GM18520 (cell line): ENCODE data around the gene PASK.
"Not testable (repeated sequence)": the region's sequence is repeated elsewhere in the genome, so short reads cannot be mapped to it uniquely, and the experiment has no call there.

Source experiments
- ATAC-seq: cut with Tn5 transposase; IDR thresholded peaks from one replicate; pipeline ENCODE4 v1.9.1; 2021; ENCODE audit not compliant: unreplicated experiment

The PASK gene

GRCh38 chr2:241148891-241149674 lies at the start of gene PASK:
Gene PASK, minus strand, starts transcription at chr2:241149472. Its CDS starts 6,440 bp downstream, at chr2:241143032.
- ATAC-seq, result peak; percentile 72

- no peak for ATAC-seq
These were observed 49.4 kb upstream of the PASK start for GRCh38 chr2:241198381-241199279.

DNA sequence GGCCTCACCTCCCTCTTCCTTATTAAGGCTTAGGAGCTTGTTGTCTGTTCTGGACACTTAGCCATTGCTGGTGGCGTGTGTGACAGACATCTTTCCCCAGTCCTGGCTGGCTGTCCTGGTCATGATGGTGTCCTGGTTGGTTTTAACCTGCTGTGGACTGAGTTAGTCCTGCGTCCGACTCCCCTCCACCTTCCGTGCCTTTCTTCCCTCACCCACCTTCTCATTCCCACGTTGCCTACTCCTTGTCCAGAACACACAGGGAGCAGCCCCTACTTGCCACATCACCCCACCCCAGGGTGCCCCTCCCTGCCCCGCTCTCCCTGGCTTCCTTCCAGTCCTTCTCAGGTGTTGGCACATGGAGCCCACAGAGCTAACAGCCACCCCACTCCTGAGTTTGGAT lies 48.7 kb upstream of the PASK start:
- no peak for ATAC-seq

- ATAC-seq, result not testable (repeated sequence)
These were observed 48.0 kb upstream of the PASK start for GRCh38 chr2:241197246-241197645.

GRCh38 chr2:241195506-241196130 lies 46.3 kb upstream of the PASK start:
- no peak for ATAC-seq

DNA sequence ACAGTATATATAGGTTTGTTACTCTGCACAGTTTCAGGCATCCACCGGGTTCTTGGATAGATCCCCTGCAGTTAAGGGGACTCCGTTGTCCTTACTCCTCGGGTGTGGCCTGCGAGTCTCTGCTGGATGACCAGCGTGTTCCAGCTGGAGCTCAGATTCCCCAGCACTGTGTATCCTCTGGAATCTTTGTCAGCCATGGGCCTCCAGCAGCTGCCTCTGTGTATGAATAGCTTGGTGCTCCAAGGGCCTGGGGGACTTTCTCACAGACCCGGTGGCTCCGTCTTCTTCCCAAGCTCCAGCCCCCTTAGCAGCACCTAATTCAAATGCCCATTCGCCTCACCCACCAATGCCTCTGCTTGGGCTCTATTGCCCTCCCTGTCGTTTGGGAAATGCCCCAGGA lies 45.5 kb upstream of the PASK start:
- no peak for ATAC-seq

- ATAC-seq, result no peak
These were observed 44.0 kb upstream of the PASK start for GRCh38 chr2:241193271-241193670.

DNA sequence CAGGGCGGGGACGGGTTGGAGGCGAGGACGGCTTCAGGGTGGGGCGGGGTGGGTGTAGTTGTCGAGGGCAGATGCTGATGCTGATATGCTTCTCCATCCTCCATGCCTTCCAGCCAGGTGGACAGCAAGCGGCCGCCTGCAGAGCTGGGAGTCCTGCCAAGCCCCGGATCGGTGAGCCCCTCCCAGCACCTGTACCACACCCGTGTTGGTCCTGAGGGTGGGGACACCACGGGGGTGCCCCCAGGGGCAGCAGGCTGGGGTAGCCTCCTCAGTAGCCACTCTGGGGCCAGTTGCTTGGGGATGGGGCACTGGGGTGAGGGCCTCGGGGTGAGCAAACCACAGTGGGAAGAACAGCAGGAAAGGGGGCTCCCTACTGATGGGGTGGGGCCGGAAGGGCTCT lies 41.8 kb upstream of the PASK start:
- no peak for ATAC-seq

DNA sequence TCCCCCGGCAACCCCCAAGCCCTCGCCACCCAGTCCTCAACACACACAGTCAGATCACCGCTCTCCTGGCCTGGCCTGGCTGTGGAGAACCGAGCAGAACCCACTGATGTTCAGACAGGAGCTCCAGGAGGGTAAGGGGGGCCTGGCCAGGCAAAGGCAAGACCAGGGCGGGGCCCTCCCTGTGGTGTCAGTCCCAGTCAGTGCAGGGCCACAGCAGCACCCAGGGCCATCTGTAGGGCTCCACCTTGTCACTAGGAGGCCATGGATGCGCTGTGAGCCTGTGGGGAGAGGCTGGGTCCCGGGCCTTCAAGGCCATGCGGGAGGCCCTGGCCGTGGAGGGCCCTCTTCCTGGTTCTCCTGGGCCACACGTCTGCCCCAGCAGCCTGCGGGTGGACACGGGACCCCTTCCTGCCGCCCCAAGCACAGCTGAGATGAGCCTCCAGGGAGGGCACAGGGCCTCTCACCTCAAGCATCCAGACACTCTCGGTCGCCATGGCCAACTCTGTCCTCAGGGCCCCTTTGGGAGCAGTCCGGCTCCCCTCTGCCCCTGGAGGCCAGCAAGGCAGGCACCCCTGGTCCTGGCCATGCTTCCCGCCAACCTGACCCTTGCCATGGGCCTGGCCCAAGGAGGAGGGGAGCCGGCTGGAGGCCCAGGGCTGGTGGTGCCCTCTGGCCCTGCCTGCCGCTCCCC lies 41.2 kb upstream of the PASK start:
- no peak for ATAC-seq

DNA sequence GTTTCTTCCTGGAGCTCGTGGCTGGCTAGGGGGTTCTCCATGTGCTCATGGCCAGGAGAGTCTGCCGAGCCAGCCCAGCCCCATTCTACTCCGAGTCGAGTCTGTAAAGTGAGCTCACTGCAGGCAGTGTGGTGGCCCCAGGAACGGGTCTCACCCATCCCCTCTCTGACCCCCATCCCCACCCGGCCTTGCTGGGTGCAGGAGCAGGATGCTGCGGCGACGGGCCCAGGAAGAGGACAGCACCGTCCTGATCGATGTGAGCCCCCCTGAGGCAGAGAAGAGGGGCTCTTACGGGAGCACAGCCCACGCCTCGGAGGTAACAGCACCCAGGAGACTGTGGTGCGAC lies 40.6 kb upstream of the PASK start:
- no peak for ATAC-seq

GRCh38 chr2:241189093-241189855 lies 40.0 kb upstream of the PASK start:
- ATAC-seq, result no peak

DNA sequence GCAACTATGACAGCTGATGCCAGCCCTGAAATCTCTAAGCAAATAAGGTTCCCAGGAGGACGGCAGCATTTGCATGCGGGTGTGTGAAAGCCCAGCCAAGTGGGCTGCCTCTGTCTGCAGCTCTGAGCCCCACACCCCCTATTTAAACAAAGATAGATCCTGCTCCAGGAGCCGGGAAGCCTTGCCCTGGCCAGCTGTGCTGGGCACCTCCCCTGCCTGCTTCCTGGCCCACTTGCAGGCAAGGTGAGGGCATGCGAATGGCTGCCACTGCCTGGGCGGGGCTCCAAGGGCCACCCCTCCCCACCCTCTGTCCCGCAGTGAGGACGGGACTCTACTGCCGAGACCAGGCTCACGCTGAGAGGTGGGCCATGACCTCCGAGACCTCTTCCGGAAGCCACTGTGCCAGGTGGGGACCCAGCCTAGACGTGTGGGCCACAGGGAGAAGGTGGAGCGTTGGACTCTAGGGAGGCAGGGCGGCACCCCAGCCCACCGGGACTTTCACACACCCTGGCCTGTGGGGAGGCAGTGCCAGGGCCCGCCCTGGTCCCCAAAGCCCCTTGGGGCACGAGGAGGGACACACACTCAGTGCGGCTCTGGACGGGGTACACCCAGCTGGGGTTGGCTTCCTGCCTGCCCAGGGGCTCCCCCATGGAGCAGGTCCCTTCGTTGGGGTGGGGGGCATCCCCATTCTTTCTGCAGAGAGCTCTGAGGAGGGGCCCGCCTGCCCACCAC lies 39.3 kb upstream of the PASK start, which contains the start of gene ANO7:
Gene ANO7 (plus strand): TSS at position 317 of the 732 bp plus-strand sequence. CDS start 1,387 bp downstream, outside the sequence.
- no peak for ATAC-seq

- no peak for ATAC-seq
These were observed 38.6 kb upstream of the PASK start for GRCh38 chr2:241187918-241188234.

DNA sequence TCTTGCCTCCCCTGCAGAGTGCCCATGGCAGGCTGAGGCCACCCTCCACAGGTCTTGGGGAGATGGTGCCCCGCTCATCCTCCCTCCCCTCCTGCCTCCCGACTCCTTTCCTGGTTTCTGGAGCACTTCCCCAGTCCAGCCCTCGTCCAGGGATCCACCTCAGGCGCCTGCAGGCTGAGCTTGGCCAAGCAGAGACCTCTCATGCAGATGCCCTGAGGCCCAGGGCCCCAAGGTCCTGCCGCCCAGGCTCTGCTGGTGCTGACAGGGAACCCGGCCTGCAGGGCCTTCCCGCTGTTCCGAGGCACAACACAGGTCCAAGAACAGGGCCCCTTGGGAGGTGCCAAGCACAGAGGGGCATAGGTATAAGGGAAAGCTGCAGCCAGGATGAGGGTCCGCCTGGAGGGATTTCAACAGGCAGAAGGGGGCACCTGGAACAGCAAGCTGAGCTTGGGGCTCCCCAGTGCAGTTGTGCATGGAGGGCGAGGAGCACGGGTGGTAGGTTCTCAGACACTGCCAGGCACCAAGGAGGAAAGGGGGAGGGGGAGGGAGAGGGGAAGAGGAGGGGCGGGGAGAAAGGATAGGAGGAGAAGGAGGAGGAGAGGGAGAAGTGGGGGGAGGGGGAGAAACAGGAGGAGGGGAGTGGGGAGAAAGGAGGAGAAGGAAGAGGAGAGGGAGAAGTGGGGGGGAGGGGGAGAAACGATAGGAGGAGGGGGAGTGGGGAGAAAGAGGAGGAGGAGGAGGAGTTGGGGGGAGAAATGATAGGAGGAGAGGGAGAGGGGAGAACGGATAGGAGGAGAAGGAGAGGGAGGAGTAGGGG lies 38.0 kb upstream of the PASK start:
- ATAC-seq, result no peak

DNA sequence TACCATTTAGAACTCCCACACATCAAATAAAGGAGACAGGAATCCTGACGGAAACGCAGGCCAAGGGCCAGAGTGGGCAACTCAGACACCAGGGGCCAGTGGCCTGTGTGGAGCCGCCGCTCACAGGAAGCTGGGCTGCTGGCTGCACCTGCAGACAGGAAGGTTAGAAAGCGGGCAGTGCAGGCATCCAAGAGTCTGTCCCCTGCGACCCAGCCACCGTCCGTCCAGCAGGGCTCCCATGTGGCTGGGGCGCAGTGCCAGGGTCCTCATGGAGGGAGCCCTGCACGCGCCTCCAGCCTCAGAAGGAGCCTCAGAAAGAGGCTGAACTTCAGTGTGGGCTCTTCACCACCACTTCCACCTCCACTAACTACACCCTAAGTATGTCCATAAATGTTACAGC lies 36.7 kb upstream of the PASK start:
- ATAC-seq, result no peak

DNA sequence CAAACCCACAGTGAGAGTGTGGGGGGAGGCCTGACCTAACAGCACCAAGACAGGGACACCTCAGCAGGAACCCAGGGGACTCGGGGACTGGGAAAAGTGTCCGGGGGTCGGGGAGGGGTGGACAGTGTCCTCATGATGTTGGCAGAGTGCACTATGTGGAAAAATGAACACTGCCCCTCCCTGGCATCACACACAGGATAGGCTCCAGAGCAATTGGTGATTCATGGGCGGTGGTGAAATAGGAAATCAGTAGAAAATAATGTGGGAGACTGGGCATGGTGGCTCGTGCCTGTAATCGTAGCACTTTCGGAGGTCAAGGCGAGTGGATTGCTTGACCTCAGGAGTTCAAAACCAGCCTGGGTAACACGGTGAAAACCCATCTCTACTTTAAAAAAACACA lies 35.6 kb upstream of the PASK start:
- no peak for ATAC-seq

GRCh38 chr2:241183221-241183620 lies 33.9 kb upstream of the PASK start:
- ATAC-seq, result no peak

GRCh38 chr2:241182531-241183133 lies 33.4 kb upstream of the PASK start:
- no peak for ATAC-seq

DNA sequence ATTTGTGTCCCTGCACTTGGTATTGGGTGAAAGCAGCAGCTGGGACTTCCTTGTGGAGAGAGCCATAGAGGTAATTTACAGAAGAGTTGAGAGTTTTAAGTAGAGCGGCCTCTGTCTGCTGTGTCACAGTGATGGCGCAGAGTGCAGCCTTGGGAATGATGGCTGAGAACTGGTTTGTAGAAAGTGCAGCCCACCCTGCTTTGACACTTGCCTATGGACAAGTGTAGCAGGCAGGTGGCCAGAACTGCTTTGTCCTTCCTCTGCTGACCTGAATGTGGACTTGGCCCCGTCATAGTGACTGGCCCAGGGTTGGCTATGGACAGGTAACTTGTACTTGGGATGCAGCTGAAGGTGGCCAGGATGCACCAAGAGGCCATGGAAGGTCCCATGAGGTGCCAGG lies 32.9 kb upstream of the PASK start:
- ATAC-seq, result no peak
